GM21723 (cell line): Measurements from ENCODE around the gene CLUH.

Experiments used
- ATAC-seq: cut with Tn5 transposase; IDR thresholded peaks from one replicate; pipeline ENCODE4 v1.9.1; 2021; ENCODE audit warnings: mild to moderate bottlenecking, moderate library complexity; ENCODE audit not compliant: unreplicated experiment

The CLUH gene, protein sequence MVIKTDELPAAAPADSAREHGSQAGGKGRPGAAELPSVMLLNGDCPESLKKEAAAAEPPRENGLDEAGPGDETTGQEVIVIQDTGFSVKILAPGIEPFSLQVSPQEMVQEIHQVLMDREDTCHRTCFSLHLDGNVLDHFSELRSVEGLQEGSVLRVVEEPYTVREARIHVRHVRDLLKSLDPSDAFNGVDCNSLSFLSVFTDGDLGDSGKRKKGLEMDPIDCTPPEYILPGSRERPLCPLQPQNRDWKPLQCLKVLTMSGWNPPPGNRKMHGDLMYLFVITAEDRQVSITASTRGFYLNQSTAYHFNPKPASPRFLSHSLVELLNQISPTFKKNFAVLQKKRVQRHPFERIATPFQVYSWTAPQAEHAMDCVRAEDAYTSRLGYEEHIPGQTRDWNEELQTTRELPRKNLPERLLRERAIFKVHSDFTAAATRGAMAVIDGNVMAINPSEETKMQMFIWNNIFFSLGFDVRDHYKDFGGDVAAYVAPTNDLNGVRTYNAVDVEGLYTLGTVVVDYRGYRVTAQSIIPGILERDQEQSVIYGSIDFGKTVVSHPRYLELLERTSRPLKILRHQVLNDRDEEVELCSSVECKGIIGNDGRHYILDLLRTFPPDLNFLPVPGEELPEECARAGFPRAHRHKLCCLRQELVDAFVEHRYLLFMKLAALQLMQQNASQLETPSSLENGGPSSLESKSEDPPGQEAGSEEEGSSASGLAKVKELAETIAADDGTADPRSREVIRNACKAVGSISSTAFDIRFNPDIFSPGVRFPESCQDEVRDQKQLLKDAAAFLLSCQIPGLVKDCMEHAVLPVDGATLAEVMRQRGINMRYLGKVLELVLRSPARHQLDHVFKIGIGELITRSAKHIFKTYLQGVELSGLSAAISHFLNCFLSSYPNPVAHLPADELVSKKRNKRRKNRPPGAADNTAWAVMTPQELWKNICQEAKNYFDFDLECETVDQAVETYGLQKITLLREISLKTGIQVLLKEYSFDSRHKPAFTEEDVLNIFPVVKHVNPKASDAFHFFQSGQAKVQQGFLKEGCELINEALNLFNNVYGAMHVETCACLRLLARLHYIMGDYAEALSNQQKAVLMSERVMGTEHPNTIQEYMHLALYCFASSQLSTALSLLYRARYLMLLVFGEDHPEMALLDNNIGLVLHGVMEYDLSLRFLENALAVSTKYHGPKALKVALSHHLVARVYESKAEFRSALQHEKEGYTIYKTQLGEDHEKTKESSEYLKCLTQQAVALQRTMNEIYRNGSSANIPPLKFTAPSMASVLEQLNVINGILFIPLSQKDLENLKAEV (N-terminal part only)

DNA sequence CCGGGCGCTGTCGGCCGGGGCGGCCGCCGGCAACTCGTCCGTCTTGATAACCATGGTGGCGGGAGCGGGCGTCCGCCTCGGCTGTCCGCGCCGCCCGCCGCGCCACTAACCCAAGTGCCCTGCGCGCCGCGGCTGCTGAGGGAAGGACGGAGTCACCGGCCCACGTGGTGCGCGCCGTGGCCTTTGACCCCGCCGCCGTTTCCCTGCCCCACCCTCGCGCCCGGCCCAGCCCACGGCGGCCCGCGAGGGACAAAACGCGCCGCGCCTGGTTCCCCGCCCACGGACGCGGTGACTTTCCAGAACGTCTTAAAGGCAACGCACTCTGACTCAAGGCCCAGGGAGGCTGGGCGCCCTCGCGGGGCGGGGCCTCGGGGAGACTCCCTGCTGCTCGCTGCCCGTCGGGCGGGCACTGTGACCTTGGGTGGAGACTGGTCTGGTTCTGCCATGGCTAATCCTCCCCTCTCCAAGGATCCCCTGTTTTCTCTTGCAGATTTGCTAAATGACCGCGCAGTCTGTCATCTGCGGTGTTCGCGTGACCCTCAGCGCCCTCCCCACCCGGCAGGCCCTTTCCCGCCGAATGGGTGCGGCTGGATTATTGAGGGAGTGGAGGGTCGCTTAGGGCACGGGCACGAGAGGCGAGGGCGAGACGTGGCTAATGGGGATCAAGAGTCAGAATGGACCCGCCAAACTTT lies at the start of gene CLUH:
TSS of gene CLUH (minus strand) at position 157 of the 692 bp plus-strand sequence. CDS start at position 54, 103 bp downstream.
- peak; percentile 68 for ATAC-seq

DNA sequence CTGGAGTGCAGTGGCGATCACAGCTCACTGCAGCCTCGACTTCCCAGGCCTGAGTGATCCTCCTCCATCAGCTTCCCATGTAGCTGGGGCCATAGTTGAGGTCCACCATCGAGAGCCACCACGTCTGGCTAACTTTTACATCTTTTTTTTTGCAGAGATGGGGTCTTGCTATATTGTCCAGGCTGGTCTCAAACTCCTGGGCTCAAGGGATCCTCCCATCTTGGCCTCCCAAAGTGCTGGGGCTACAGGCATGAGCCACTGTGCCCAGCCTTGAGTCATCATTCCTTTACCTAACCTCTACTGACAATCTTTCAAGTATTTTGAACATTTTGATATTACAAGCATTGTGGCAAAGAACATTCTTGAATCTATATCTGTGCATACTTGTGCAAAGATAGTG lies 47.3 kb upstream of the CLUH start:
- ATAC-seq = no peak

DNA sequence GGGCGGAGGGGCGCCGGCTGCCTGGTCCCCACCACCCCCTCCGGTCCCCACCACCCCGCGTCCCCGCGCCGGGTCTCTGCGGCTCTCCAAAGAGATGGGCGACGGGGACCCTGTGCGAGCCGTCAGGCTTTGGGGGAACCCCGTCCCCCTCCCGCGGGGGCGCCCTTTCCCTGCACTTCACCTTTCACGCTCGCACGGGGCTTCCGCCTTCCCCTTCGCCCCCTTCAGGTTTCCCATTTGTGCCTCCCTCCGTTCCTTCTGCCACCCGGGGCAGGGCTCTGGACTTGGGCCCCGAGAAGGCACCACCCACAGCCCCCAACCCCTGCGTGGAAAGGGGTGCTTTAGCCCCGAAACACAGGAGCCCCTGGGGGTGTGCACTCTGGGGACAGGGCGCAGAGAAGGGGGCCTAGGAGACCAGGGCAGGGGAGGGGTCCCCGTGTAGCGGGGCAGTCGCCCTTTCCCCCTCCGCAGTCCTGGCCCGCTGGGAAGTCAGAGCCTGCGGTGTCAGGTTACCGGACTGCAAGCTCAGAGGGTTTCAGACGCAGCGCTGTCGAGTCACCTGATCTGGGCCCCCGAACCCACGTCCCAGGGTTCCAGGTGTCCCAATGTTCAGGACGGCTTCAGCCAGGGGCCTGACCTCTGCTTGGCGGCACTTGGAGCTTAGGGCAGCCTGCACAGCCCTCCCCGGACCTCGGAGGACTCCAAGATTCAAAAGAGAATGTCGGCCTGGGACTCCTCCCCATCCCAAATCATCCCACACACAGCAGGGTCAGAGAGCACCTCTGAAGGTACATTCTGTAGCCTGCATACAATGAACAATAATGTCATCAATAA lies 44.5 kb upstream of the CLUH start:
- ATAC-seq = no peak

DNA sequence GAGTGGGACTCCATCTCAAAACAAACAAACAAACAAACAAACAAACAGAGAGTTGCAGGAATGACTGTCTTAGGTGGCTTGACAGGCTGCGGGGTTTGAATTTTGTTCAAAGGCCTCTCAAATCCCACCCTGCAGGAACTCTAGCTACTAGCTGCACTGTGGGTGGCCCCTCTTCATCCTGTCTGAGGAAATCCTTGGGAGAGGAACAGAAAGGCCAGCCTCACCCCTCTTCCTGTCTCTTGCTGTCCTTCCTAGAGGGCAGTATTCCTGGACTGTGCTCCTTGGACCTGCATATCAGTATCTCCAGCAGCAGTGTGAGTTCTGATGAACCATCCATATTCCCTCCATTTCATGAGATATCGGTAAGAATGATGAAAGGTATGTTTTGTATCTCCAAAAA lies 39.9 kb upstream of the CLUH start:
- no peak for ATAC-seq

DNA sequence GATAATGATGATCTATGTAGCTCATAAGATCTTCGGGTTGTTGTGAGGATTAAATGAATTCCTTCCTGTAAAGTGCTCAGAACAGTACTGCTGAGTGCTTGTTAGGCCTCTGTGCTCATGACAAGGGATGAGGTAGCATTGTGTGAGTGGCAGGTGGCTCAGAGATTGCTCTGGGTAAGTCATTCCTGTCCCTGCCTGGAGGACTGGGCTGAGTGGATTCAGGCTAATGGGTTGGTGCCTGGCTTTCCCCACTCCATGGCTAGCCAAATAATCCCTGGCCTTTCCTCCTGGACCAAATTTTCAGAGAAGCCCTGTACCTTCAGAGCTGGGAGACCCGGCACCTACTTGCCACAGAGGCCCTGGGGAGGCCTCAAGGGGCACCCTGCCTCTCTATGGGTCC lies 39.2 kb upstream of the CLUH start:
- ATAC-seq = no peak

DNA sequence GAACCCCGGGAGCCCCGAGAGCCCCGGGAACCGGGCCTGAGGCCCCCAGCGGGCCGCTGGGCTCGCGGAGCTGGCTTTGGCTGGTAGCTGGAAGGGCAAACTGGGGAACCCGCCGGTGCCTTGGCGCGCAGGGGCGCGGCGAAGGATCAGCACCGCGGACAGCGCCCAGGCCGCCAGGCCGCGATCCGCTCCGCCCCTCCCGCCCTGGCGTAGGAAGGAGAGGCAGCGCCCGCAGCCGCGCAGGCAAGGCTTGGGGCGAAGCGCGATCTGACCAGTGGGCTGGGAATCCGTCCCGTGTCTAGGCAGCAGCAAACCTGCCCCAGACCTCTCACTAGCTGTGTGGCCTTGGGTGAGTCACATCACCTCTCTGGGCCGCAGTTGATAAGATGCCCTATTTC lies 38.2 kb upstream of the CLUH start:
- no peak for ATAC-seq

DNA sequence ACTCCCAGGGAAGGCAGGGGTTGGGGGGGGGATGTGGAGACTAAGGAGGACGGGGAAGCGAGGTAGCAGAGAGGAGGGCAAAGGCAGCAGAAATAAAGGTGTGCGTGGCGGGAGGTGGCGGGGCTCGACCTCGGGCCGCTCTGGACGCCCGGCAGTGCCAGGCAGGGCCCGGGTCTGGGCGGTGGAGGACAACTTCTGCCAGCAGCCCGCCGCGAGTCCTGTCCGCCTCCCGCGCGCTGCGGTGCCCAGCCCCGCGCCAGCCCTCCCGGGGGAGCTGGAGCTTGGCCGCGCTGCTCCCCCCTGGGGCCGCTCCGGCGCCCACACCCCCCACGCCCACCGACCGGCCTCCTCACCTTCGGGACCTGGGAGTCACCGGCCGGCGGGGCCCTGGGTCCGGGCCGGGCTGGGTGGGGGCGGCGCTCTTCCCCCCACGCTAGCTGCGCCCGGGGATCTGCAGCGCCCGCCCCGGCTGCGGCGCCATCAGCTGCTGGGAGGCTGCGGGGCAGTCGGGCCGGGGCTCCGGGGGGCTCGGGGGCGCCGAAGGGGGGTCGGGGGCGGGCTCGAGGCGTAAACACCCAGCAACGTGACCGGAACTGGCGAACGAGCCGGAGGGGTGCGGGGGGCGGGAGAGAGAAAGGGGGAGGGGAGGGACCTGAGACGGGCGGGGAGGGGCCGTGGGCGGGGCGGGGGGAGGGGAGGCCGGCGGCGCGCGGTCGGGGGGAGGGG lies 37.7 kb upstream of the CLUH start, which contains the start of gene CCDC92B:
TSS of gene CCDC92B (minus strand) at position 595 of the 726 bp plus-strand sequence. CDS start 14,507 bp downstream, outside the sequence.
- ATAC-seq = no peak

DNA sequence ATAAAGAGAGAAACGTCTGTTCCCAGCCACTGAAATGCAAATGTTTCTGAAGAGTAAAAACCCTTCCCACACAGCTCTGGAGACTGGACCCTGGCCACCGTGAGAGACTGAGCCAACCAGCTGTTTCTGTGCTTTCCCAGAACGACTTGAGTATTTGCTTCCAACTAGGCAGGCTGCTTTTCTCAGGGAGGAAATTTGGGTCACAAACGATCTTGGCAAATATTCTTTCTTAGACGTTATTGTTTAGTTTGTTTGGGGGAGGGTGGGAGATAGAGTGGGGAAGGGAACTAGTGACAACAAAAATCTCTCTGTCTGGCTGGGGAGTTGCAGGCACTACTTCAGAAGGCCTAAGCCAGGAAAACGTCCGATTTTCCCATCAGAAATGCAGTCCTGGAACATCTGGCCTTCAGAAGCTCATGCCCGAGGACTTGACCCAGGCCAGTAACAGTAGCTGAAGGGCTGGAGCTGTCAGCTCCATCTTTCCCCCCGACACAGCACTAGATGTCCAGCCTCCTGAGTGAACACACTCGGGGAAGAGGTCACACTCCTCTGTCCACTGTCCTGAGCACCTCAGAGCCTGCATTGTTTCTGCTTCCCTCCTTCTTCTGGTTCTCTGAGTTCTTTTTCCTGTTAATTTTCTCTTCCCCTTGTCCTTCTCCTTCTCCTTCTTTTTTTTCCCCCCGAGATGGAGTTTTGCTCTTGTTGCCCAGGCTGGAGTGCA lies 33.9 kb upstream of the CLUH start:
- ATAC-seq = no peak

DNA sequence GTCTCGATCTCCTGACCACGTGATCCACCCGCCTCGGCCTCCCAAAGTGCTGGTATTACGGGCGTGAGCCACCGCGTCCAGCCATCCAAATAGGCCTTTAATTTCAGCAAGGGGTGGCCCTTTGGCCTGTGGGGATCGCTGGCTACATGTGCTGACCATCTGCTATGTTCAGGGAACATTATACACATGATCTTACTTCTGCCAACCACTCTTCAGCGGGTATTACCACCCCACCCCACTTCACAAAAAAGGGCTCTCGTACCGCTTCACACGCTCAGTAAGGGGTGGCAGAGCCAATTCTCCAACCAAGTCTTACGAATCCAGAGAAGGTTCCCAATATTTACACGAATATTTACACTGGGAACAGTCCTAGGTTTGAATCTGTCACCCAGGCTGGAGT lies 26.1 kb upstream of the CLUH start:
- ATAC-seq = no peak

DNA sequence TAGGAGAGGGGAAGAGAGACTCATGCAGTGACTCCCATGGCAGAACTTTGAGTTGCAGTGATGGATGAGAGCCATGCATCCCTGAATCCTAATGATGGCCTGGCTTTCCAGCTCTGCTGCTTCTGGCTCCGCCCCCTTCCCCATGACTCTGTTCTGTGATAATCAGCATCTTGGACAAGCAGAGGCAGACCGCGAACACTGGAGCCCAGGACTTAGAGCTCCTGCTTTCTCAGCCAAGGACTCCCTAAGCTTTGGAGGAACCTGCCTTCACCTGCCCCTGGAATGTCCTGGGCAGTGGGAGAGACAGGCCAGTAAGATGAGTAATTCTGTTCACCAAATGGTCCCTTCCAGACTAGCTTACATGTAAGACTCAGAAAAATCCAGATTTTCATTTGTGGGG lies 25.4 kb upstream of the CLUH start:
- ATAC-seq = no peak

DNA sequence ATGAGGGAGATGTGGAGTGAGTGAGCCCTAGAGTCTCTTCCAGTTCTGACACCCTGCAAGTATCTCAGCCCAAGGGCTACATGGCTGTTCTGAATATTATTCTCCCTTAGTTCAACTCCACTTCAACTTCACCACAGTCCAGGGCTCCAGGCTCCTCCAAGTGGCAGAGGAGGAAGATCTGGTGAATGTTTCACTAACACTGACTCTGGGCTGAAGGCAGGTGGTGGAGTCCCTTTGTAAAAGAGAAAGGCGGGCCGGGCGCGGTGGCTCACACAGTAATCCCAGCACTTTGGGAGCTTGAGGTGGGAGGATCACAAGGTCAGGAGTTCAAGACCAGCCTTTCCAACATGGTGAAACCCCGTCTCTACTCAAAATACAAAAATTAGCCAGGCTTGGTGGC lies 24.3 kb upstream of the CLUH start:
- ATAC-seq = no peak

DNA sequence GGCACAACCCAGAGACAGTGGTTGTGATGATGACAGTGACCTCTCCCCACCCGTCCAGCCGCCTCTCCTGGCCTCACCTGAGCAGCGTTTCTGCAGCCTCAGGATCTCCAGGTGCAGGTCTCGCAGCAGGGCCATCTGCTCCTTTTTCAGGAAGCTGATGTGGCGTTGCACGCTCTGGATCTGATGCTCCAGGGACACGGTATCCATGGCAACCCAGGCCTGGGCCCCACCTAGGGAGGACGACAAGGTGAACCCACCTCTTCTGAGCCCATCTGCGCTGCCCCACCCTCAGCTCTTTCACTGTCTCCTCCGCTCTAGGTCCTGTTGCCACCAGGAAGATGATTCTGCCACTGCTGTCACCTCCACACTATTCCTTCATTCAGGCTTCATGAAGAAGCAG lies 23.4 kb upstream of the CLUH start:
- no peak for ATAC-seq

DNA sequence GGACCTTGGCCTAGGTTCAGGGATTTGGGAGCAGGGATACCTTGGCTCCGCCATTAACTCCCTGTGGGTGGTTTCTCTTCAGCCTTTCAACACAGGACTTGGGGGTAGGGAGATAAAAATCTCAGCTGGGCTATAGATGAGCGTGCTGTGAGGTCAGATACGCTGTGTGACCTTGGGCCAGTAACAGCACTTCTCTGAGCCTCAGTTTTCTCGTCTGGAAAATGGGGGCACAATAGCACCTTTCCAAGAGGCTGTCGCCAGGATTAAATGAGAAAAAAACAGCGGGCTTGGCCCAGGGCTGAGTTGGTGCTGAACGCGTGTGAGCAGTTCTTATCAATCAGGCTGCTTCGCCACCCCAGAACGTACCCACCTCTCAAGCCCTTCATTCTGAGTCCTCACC lies 20.2 kb upstream of the CLUH start:
- ATAC-seq = no peak

DNA sequence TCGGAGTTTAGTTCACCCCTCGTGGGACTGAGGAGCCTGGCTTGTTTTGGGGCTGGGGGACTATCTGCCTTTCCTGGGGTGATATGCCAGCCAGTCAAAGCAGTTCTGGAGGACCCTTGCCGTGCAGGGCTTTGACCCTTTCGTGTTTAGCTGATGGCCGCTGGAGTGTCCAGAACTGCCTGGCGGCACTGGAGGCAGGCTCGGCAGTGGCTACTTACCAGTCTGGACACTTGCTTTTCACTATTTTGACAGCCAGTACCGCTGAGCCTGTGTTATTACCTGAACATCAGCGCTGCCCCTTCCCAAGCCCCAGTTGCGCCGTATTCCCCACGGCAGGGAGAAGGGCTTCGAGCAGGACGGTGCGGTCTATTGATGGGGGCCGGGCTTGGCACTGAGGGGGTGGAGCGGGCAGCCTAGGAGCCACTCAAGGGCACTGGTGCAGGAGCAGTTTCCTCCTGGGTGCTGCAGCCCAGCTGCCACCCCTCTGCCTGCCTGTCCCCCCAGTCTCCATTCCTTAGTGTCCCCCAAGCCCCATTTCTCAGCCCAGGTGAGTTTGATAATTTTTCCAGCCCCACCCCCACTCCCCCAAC lies 19.3 kb upstream of the CLUH start:
- no peak for ATAC-seq

DNA sequence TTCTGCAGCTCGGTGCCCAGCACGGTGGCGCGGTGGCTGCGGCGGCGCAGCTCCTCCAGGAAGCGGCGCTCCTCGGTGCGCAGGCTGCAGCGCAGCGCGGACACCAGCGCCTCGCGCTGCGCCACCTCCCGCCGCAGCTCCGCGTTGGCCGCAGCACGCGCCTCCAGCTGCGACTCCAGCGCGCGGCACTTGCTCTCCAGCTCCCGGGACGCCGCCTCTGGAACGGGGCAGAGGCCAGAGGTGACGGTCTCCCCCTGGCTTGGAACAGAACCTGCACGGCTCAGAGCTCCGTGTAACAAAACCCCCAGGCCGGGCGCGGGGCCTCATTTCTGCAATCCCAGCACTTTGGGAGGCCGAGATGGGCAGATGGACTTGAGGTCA lies 13.2 kb upstream of the CLUH start:
- ATAC-seq = no peak

DNA sequence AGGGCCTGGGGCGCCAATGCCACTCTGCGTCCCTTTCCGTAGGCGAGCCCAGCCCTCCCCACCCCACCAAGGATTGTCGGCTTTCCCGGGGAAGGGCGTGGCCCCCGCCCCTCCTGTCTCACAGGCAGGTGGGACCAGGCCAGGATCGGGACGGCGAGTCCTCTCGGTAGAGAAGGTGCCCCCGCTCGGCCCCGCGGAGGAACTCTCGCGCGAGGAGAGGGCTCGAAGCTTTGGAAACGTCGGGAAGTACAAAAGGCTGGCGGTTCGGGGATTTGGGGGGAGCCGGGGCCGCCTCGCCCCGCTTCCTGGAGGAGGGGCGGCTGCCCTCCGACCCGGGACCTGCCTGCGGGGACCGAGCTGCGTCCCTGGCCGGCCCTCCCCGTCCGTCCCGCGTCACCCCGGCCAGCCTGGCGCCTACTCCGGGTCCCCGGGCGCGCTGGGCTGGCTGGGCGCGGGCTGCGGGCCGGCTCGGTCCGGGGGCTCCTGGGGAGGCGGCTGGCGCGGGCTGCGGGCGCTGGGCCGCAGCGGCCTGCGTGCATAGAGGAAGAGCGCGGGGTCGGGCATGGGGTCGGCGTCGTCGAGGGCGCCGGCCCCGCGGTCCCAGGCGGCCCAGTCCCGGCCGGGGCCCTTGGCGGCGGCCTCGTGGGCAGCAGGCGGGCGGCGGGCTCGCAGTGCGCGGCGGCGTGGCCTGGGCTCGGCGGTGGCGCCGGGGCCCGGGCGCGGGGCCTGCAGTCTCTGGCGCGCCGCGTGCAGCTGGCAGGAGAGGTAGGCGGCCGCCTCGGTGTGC lies 12.6 kb upstream of the CLUH start:
- no peak for ATAC-seq

DNA sequence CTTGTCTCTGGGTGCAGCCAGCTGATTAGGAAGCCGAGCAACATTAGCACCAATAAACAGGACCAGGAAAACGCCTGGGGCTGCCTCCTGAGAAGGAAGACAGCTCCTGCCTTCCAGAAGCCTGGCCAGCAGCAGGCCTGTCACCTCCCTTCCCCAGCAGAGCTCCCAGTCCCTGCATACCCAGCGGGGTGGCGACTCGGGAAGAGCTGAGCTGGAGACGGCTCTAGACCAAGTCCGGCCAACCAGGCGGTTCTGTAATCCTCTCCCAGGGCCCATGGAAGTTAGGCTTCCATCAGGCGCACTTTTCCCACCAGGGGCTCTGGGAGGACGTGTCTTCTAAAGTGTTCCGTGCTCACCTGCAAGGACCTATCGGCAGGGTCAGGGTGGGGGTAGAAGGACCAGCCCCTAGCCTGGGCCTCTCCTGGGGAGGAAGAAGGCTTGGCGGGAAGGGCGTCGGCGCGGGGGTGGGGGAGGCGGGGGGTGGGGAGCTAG lies 12.0 kb upstream of the CLUH start:
- no peak for ATAC-seq
